Loucy (cell line): ENCODE results near the gene BRSK2.

ENCODE experiments used
- H2AFZ ChIP-seq: fragments of 200-600 bp; sonication (generic); 2 replicates; pipeline ENCODE4 v1.6.0; 2016; ENCODE audit warnings: antibody characterized with exemption, mild to moderate bottlenecking, low read length, moderate library complexity
- H3F3A ChIP-seq: fragments of 200-600 bp; 2 replicates; pipeline ENCODE4 v1.6.0; 2016; ENCODE audit warnings: antibody characterized with exemption, low read depth, mild to moderate bottlenecking
- H3K27me3 ChIP-seq: fragments of 200-600 bp; sonication (generic); 2 replicates; pipeline ENCODE4 v1.6.1; 2014; ENCODE audit warnings: low read length, mild to moderate bottlenecking; ENCODE audit not compliant: insufficient read depth, poor library complexity, severe bottlenecking
- H3K36me3 ChIP-seq: fragments of 200-600 bp; sonication (generic); 2 replicates; pipeline ENCODE4 v1.6.1; 2016; ENCODE audit warnings: low read length; ENCODE audit not compliant: insufficient read depth
- H3K4me1 ChIP-seq: fragments of 200-600 bp; sonication (generic); 2 replicates; pipeline ENCODE4 v1.5.1; 2014; ENCODE audit warnings: low read length, mild to moderate bottlenecking; ENCODE audit not compliant: insufficient read depth, poor library complexity, severe bottlenecking
- H3K4me2 ChIP-seq: fragments of 200-600 bp; sonication (generic); 2 replicates; pipeline ENCODE4 v1.6.0; 2014; ENCODE audit warnings: antibody characterized with exemption, low read length, low read depth, mild to moderate bottlenecking; ENCODE audit not compliant: poor library complexity, severe bottlenecking
- H3K4me3 ChIP-seq: fragments of 200-600 bp; sonication (generic); 2 replicates; pipeline ENCODE4 v1.5.1; 2014; ENCODE audit warnings: low read length, mild to moderate bottlenecking, mixed read lengths; ENCODE audit not compliant: poor library complexity, severe bottlenecking
- H3K79me2 ChIP-seq: fragments of 200-600 bp; sonication (generic); 2 replicates; pipeline ENCODE4 v1.6.1; 2014; ENCODE audit warnings: low read length; ENCODE audit not compliant: insufficient read depth
- H3K9ac ChIP-seq: fragments of 200-600 bp; sonication (generic); 2 replicates; pipeline ENCODE4 v1.6.0; 2014; ENCODE audit warnings: mild to moderate bottlenecking, low read depth, low read length, moderate library complexity; ENCODE audit not compliant: poor library complexity, severe bottlenecking
- H3K9me2 ChIP-seq: fragments of 200-600 bp; sonication (generic); replicated peaks from 2 replicates; pipeline ENCODE4 v1.6.1; 2016; ENCODE audit warnings: low read depth, low read length, mixed read lengths
- H3K9me3 ChIP-seq: fragments of 200-600 bp; sonication (generic); 2 replicates; pipeline ENCODE4 v1.6.1; 2014; ENCODE audit warnings: mild to moderate bottlenecking, antibody characterized with exemption, low read length, low read depth; ENCODE audit not compliant: insufficient read depth
- H4K20me1 ChIP-seq: fragments of 200-600 bp; sonication (generic); 2 replicates; pipeline ENCODE4 v1.6.0; 2014; ENCODE audit warnings: antibody characterized with exemption, low read length, mild to moderate bottlenecking; ENCODE audit not compliant: insufficient read depth, poor library complexity, severe bottlenecking
- CTCF ChIP-seq: fragments of 200-600 bp; sonication (generic); conservative IDR thresholded peaks from 2 replicates; pipeline ENCODE4 v1.5.1; 2014; ENCODE audit warnings: mild to moderate bottlenecking, antibody characterized with exemption, low read length
- EZH2phosphoT487 ChIP-seq: fragments of 200-600 bp; IDR thresholded peaks from 2 replicates; pipeline ENCODE4 v1.6.1; 2018; ENCODE audit warnings: antibody characterized with exemption, mild to moderate bottlenecking, moderate library complexity, borderline replicate concordance

The BRSK2 gene

GRCh38 chr11:1342946-1343345 is 46.8 kb upstream of the BRSK2 start:
- no peak overlapping the region for H2AFZ ChIP-seq

GRCh38 chr11:1343391-1344055 is 46.2 kb upstream of the BRSK2 start:
- TF ChIP-seq EZH2phosphoT487 (no peak), CTCF (no peak)
- Histone ChIP-seq H3K4me3 (no peak overlapping the region), H2AFZ (no peak overlapping the region), H3K4me2 (no peak overlapping the region), H3K9me3 (no peaks in the 10 kb centered on the region), H3F3A (no peaks in the 10 kb centered on the region), H3K27me3 (no peaks in the 10 kb centered on the region), H3K36me3 (no peaks in the 10 kb centered on the region), H3K9ac (no peak overlapping the region), H4K20me1 (no peaks in the 10 kb centered on the region), H3K79me2 (no peaks in the 10 kb centered on the region), H3K4me1 (no peaks in the 10 kb centered on the region), H3K9me2 (no peaks in the 10 kb centered on the region)

More at GRCh38 chr11:1342946-1343345, 46.8 kb upstream of the BRSK2 start:
- no peaks in the 10 kb centered on the region for H3K9me2 ChIP-seq
- no peak overlapping the region for H3K4me2 ChIP-seq
- H3K9ac ChIP-seq: no peak overlapping the region
- TF ChIP-seq EZH2phosphoT487 (no peak), CTCF (no peak)
- no peaks in the 10 kb centered on the region for H3K4me1 ChIP-seq
- no peaks in the 10 kb centered on the region for H3F3A ChIP-seq
- no peaks in the 10 kb centered on the region for H4K20me1 ChIP-seq
- no peaks in the 10 kb centered on the region for H3K27me3 ChIP-seq
- no peak overlapping the region for H3K4me3 ChIP-seq
- H3K36me3 ChIP-seq: no peaks in the 10 kb centered on the region
- H3K9me3 ChIP-seq: no peaks in the 10 kb centered on the region
- H3K79me2 ChIP-seq: no peaks in the 10 kb centered on the region

GRCh38 chr11:1344056-1344635 is 45.6 kb upstream of the BRSK2 start:
- H3F3A ChIP-seq: no peaks in the 10 kb centered on the region
- no peaks in the 10 kb centered on the region for H3K27me3 ChIP-seq
- no peak overlapping the region for H3K4me2 ChIP-seq
- H3K4me3 ChIP-seq: no peak overlapping the region
- no peaks in the 10 kb centered on the region for H3K4me1 ChIP-seq
- H3K9ac ChIP-seq: no peak overlapping the region
- no peak for TF ChIP-seq EZH2phosphoT487
- TF ChIP-seq CTCF: no peak
- no peaks in the 10 kb centered on the region for H3K9me2 ChIP-seq
- no peaks in the 10 kb centered on the region for H3K36me3 ChIP-seq
- H2AFZ ChIP-seq: no peak overlapping the region
- H3K79me2 ChIP-seq: no peaks in the 10 kb centered on the region
- H3K9me3 ChIP-seq: no peaks in the 10 kb centered on the region
- no peaks in the 10 kb centered on the region for H4K20me1 ChIP-seq
